HepG2 (cell line): ENCODE results near the gene KCNS1.

Experiments
- BRCA1 ChIP-seq: sonication (generic); formaldehyde crosslinking; IDR thresholded peaks from 2 replicates; pipeline ENCODE4 v1.4.0; 2020; ENCODE audit warnings: missing genetic modification reagents
- CBX2 ChIP-seq, 2 experiments: fragments of 200-600 bp in 1 of 2; sonication (generic); formaldehyde crosslinking in 1 of 2; IDR thresholded peaks; 2 replicates each; pipeline versions ENCODE4 v1.7.0 to v1.8.1; 2018 to 2022; ENCODE audit warnings: low read depth in 2 of 2, low read length in 1 of 2, mild to moderate bottlenecking in 1 of 2, missing genetic modification reagents in 1 of 2
- GATAD2A ChIP-seq: IDR thresholded peaks from 2 replicates; pipeline ENCODE4 v1.6.1; 2016
- GZF1 ChIP-seq: sonication (generic); formaldehyde crosslinking; IDR thresholded peaks from 2 replicates; pipeline ENCODE4 v1.5.1; 2020; ENCODE audit warnings: mild to moderate bottlenecking, missing genetic modification reagents
- NBN ChIP-seq: fragments of 450-650 bp; conservative IDR thresholded peaks from 2 replicates; pipeline ENCODE4 v1.6.1; 2017
- SMC3 ChIP-seq: IDR thresholded peaks from 2 replicates; pipeline ENCODE4 v1.6.1; 2011; ENCODE audit warnings: low read length, improper control_type of control experiment
- ZFP36 ChIP-seq: fragments of 150-350 bp; IDR thresholded peaks from 2 replicates; pipeline ENCODE4 v1.6.1; 2018; ENCODE audit warnings: borderline replicate concordance, low read length, low read depth; ENCODE audit not compliant: partially characterized antibody
- ZNF232 ChIP-seq: sonication (generic); formaldehyde crosslinking; IDR thresholded peaks from 2 replicates; pipeline ENCODE4 v1.4.0; 2020; ENCODE audit warnings: missing genetic modification reagents, borderline replicate concordance
- ZNF333 ChIP-seq: sonication (generic); formaldehyde crosslinking; IDR thresholded peaks from 2 replicates; pipeline ENCODE4 v1.4.0; 2020; ENCODE audit warnings: mild to moderate bottlenecking, missing genetic modification reagents, borderline replicate concordance
- ZNF703 ChIP-seq: sonication (generic); formaldehyde crosslinking; IDR thresholded peaks from 2 replicates; pipeline ENCODE4 v1.5.1; 2020; ENCODE audit warnings: missing genetic modification reagents, mild to moderate bottlenecking, moderate library complexity, borderline replicate concordance
- TF ChIP-seq, protein P1 (sequence below): sonication (generic); formaldehyde crosslinking; conservative IDR thresholded peaks from 2 replicates; pipeline ENCODE4 v1.4.0; 2020; ENCODE audit warnings: missing genetic modification reagents
- TF ChIP-seq, protein P2 (sequence below): sonication (generic); formaldehyde crosslinking; IDR thresholded peaks from 2 replicates; pipeline ENCODE4 v1.5.0; 2020; ENCODE audit warnings: mild to moderate bottlenecking, missing genetic modification reagents, moderate library complexity
- TF ChIP-seq, protein P3 (sequence below): IDR thresholded peaks from 2 replicates; pipeline ENCODE4 v1.6.1; 2016; ENCODE audit warnings: missing biosample characterization, missing genetic modification reagents, low read depth

DNA sequence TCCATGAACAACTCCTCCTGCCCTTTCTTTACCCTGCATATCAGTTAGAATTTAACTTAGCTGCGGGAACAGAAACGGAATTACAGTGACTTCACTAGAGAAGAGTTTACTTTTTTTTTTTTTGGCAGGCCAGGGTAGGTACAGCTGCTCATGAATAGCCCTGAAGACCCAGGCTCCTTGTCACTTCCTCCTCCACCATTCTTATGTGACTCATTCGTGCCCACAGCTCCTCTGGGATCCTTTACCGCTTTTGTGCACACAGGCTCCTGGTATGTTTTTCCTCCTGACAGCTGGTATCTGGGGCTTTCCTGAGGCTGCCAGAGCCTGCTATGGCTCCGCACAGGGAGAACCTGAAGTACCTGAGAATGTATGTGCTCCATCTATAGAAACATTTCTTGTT, 3.9 kb upstream of the KCNS1 start:
- TF ChIP-seq ZNF333 (CRISPR knock-in tag): no peak
- TF ChIP-seq, protein P1, sequence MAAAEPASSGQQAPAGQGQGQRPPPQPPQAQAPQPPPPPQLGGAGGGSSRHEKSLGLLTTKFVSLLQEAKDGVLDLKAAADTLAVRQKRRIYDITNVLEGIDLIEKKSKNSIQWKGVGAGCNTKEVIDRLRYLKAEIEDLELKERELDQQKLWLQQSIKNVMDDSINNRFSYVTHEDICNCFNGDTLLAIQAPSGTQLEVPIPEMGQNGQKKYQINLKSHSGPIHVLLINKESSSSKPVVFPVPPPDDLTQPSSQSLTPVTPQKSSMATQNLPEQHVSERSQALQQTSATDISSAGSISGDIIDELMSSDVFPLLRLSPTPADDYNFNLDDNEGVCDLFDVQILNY (CRISPR knock-in tag): no peak
- TF ChIP-seq NBN: no peak
- no peak for TF ChIP-seq BRCA1
- TF ChIP-seq, protein P2, sequence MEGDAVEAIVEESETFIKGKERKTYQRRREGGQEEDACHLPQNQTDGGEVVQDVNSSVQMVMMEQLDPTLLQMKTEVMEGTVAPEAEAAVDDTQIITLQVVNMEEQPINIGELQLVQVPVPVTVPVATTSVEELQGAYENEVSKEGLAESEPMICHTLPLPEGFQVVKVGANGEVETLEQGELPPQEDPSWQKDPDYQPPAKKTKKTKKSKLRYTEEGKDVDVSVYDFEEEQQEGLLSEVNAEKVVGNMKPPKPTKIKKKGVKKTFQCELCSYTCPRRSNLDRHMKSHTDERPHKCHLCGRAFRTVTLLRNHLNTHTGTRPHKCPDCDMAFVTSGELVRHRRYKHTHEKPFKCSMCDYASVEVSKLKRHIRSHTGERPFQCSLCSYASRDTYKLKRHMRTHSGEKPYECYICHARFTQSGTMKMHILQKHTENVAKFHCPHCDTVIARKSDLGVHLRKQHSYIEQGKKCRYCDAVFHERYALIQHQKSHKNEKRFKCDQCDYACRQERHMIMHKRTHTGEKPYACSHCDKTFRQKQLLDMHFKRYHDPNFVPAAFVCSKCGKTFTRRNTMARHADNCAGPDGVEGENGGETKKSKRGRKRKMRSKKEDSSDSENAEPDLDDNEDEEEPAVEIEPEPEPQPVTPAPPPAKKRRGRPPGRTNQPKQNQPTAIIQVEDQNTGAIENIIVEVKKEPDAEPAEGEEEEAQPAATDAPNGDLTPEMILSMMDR (CRISPR knock-in tag): no peak
- no peak for TF ChIP-seq SMC3
- no peak for TF ChIP-seq GZF1 (CRISPR knock-in tag)
- TF ChIP-seq ZNF703: no peak
- TF ChIP-seq GATAD2A (CRISPR knock-in tag): no peak
- no peak for TF ChIP-seq ZFP36
- TF ChIP-seq ZNF232 (CRISPR knock-in tag): no peak
- TF ChIP-seq, protein P3, sequence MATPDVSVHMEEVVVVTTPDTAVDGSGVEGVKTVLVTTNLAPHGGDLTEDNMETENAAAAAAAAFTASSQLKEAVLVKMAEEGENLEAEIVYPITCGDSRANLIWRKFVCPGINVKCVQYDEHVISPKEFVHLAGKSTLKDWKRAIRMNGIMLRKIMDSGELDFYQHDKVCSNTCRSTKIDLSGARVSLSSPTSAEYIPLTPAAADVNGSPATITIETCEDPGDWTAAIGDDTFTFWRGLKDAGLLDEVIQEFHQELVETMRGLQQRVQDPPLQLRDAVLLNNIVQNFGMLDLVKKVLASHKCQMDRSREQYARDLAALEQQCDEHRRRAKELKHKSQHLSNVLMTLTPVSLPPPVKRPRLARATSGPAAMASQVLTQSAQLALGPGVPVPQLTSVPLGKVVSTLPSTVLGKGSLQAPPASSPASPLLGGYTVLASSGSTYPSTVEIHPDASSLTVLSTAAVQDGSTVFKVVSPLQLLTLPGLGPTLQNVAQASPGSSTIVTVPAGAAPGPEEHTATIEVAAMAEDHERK: no peak
- TF ChIP-seq CBX2 (IDR thresholded peaks at IDR 0.05; ENCODE audit: low read depth, low read length): no peak
- TF ChIP-seq CBX2 (CRISPR knock-in tag; IDR thresholded peaks at IDR 0.05; ENCODE audit: low read depth): no peak
